ENCODE data around the gene PTPRK. TPM values are rescaled to one million over a fixed set of nuclear protein-coding genes. Genes with fewer than 3 reads are reported as not detected.
A peak's percentile ranks its signal among the peaks of the same experiment; 100 is the strongest.

The PTPRK gene
- 10 to 100 TPM in 1 of 5 donors, 1 to 10 TPM in 4; 2.1 to 11.1 (median 7.3) TPM for total RNA-seq
- total RNA-seq (2013): 2.8 TPM
- total RNA-seq: 2.0 to 32.1 (median 8.4) reads per million in 29 experiments

DNA sequence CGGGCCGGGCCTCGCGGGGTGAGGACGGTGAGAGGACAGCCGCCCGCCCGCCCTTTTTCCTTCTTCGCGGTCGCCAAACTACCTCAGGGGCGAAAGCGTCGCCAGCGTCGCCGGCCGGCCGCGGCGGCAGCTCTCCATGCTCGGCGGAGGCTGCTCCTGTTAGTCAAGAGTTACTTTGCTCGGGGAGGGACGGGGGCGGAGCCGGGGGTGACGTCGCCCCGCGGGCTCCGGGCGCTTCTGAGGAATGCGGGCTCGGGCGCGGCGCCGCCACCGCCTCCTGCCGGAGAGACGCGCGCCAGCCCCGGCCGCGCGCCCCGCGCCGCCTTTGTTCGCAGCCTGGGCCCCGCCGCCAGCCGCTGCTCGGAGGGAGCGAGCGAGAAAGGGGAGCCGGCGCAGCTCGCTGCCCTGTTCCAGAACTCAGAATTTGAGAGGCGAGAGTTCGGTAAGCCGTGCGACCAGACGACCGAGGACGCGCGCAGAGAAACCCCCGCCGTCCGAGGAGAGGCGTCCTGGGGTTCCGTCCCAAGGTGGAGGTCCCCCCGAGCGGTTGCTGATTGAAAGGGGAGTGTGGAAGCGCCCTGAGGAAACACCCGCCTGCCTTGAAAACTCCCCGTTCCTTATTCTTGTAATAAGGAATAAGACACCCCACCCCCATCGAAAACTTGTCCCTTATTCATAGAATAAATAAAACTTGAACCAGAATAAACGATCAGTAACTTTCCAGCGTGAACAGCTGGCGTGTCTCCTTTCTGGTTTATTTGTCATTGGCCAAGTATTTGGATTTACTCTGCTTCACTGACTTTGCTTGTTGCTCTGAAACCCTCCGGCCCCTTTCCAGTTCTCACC is at the start of gene PTPRK:
PTPRK (minus strand) TSS at position 164 of the 846 bp plus-strand sequence. CDS start 241 bp downstream, outside the sequence.
- ChIA-PET POLR2A (no interaction called here), CTCF (interaction anchor here (0.6 to 1.9 kb wide), 7 partner anchors 36 to 1548 kb away, joined by 3 to 6 read pairs (median 3); no protein-coding TSS in a partner anchor)
- Mint-ChIP-seq H3K27ac (peak within 1 kb of the TSS in 1 of 2 donors; percentile 73), H3K4me1 (peaks cover 22 to 23% (median 23%) of the 10 kb centered on the region in 3 donors), H3K36me3 (no peaks in the 10 kb centered on the region), H3K9me3 (no peaks in the 10 kb centered on the region), H3K4me3 (peak within 1 kb of the TSS; percentile 87 to 97 (median 90)), H3K27me3 (peaks cover 23 to 71% of the 10 kb centered on the region in 2 donors)
- H3K36me3 ChIP-seq (ENCODE audit: control insufficient read depth in 2 of 2, extremely low read depth in 1 of 2, insufficient read depth in 1 of 2, low read length in 1 of 2): no peaks in the 10 kb centered on the region
- H3K27ac ChIP-seq (ENCODE audit: low read length): no peak within 1 kb of the TSS
- H3K9me3 ChIP-seq: no peaks in the 10 kb centered on the region
- H3K4me1 ChIP-seq (ENCODE audit: control insufficient read depth in 1 of 2, extremely low read depth in 1 of 2, insufficient read depth in 2 of 2, low read length in 2 of 2): peaks cover 2 to 24% of the 10 kb centered on the region in 2 experiments
- WGBS (ENCODE audit: insufficient coverage): under 1% methylated on average over 73 of the region's 85 CpGs
- peak; percentile 68 to 90 (median 83) for DNase-seq
- peaks cover 0 to 23% of the 10 kb centered on the region in 2 experiments for H3K27me3 ChIP-seq (replicated peaks in 1 of 2; ENCODE audit: control insufficient read depth in 2 of 2, extremely low read depth in 1 of 2, insufficient read depth in 2 of 2, low read length in 1 of 2)
- ATAC-seq (replicated peaks in 1 of 4): peak; percentile 89 to 94 (median 92)
- H3K4me3 ChIP-seq (ENCODE audit: control insufficient read depth in 1 of 2, extremely low read depth in 1 of 2, low read length in 1 of 2): peak within 1 kb of the TSS; percentile 78 to 93

DNA sequence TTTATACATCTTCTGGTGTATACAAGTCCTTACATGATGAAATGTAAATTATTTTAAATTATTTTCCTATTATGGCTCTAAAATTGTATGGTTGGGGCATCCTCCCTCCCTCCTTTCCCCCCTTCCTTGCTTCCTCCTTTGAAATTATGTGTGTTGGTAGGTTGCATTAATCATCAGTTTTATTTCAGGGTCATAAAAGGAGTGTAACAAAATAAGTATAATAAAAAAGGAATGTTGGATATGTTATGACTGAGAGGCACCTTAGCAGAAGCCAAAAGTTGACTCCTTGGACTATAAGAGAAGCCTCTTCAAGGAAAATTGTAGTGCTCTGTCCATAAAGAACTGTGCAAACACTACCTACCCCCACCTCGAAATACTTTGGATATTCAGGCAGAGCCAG is 46.6 kb upstream of the PTPRK start:
- H3K36me3 Mint-ChIP-seq: no peaks in the 10 kb centered on the region

DNA sequence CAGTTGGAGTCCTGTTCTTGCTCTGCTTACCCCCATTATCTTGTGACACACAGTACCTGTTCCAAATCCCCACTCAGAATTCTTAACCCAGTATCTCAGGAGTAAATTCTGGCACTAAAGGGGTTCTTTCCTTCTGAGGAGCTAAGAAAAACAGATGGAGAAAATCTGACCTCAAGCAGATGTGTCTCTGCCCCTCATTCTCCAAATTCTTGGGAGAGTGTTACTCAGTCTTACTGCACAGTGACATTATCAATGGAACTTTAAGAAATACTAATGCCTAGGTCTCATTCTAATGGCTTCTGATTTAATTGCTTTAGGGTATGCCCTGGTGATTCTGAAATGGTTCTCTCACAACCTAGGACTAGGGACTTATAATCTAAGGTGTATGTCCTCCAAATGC is 40.6 kb upstream of the PTPRK start:
- Mint-ChIP-seq H3K27ac (no peak overlapping the region), H3K9me3 (no peaks in the 10 kb centered on the region), H3K27me3 (peaks cover 3 to 22% of the 10 kb centered on the region in 2 donors), H3K4me1 (no peaks in the 10 kb centered on the region), H3K4me3 (no peak overlapping the region), H3K36me3 (no peaks in the 10 kb centered on the region)
- H3K4me1 ChIP-seq (ENCODE audit: control insufficient read depth in 1 of 2, extremely low read depth in 1 of 2, insufficient read depth in 2 of 2, low read length in 2 of 2): no peaks in the 10 kb centered on the region
- H3K27me3 ChIP-seq (replicated peaks in 1 of 2; ENCODE audit: control insufficient read depth in 2 of 2, extremely low read depth in 1 of 2, insufficient read depth in 2 of 2, low read length in 1 of 2): peaks cover 0 to 3% of the 10 kb centered on the region in 2 experiments
- DNase-seq (no peak), ATAC-seq (replicated peaks in 1 of 4) (no peak)
- no peak overlapping the region for H3K27ac ChIP-seq (ENCODE audit: low read length)
- ChIA-PET POLR2A (no interaction called here), CTCF (no interaction called here)
- H3K36me3 ChIP-seq (ENCODE audit: control insufficient read depth in 2 of 2, extremely low read depth in 1 of 2, insufficient read depth in 1 of 2, low read length in 1 of 2): no peaks in the 10 kb centered on the region
- no peaks in the 10 kb centered on the region for H3K9me3 ChIP-seq
- no peak overlapping the region for H3K4me3 ChIP-seq (ENCODE audit: control insufficient read depth in 1 of 2, extremely low read depth in 1 of 2, low read length in 1 of 2)

More for the DNA sequence above, 46.6 kb upstream of the PTPRK start:
- no peak overlapping the region for H3K27ac Mint-ChIP-seq
- H3K27me3 Mint-ChIP-seq: peaks cover 0 to 8% of the 10 kb centered on the region in 2 donors
- H3K4me1 Mint-ChIP-seq: no peaks in the 10 kb centered on the region
- Histone ChIP-seq H3K9me3 (no peaks in the 10 kb centered on the region), H3K27ac (ENCODE audit: low read length) (no peak overlapping the region), H3K36me3 (ENCODE audit: control insufficient read depth in 2 of 2, extremely low read depth in 1 of 2, insufficient read depth in 1 of 2, low read length in 1 of 2) (no peaks in the 10 kb centered on the region), H3K27me3 (replicated peaks in 1 of 2; ENCODE audit: control insufficient read depth in 2 of 2, extremely low read depth in 1 of 2, insufficient read depth in 2 of 2, low read length in 1 of 2) (no peaks in the 10 kb centered on the region), H3K4me1 (ENCODE audit: control insufficient read depth in 1 of 2, extremely low read depth in 1 of 2, insufficient read depth in 2 of 2, low read length in 2 of 2) (no peaks in the 10 kb centered on the region), H3K4me3 (ENCODE audit: control insufficient read depth in 1 of 2, extremely low read depth in 1 of 2, low read length in 1 of 2) (no peak overlapping the region)
- CTCF ChIA-PET: no interaction called here
- ATAC-seq (replicated peaks in 1 of 4) (no peak), DNase-seq (no peak)
- WGBS (ENCODE audit: insufficient coverage): no CpG with 5 or more reads among the region's 1 CpG
- POLR2A ChIA-PET: no interaction called here
- peaks cover 0 to 2% (median 0%) of the 10 kb centered on the region in 3 donors for H3K9me3 Mint-ChIP-seq
- no peak overlapping the region for H3K4me3 Mint-ChIP-seq

DNA sequence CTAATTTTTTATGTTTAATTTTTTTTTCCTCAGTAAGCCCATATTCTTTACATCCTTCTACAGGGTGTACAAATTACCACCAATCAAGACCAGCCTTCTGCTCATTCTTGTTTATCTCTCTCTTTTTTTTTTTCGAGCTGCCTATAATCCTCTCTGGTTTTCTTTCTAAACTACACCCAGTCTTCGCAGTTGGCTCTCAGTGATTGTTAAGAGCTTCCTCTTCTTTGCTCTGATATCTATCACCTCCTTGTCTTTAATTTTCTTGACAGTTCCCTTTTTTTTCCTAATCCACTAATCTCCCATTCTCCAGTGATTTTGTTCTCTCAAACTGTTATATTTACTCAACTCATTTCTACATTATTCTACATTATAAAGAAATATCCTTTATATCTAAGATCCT is 38.5 kb upstream of the PTPRK start:
- ATAC-seq (replicated peaks in 1 of 4) (no peak), DNase-seq (no peak)
- no peak overlapping the region for H3K27ac Mint-ChIP-seq
- Histone ChIP-seq H3K4me3 (ENCODE audit: control insufficient read depth in 1 of 2, extremely low read depth in 1 of 2, low read length in 1 of 2) (no peak overlapping the region), H3K4me1 (ENCODE audit: control insufficient read depth in 1 of 2, extremely low read depth in 1 of 2, insufficient read depth in 2 of 2, low read length in 2 of 2) (no peaks in the 10 kb centered on the region), H3K9me3 (no peaks in the 10 kb centered on the region), H3K27me3 (replicated peaks in 1 of 2; ENCODE audit: control insufficient read depth in 2 of 2, extremely low read depth in 1 of 2, insufficient read depth in 2 of 2, low read length in 1 of 2) (peaks cover 0 to 3% of the 10 kb centered on the region in 2 experiments), H3K27ac (ENCODE audit: low read length) (no peak overlapping the region), H3K36me3 (ENCODE audit: control insufficient read depth in 2 of 2, extremely low read depth in 1 of 2, insufficient read depth in 1 of 2, low read length in 1 of 2) (no peaks in the 10 kb centered on the region)
- H3K27me3 Mint-ChIP-seq: peaks cover 7 to 25% of the 10 kb centered on the region in 2 donors
- no peaks in the 10 kb centered on the region for H3K9me3 Mint-ChIP-seq
- 83% methylated on average over 1 of the region's 2 CpGs for WGBS (ENCODE audit: insufficient coverage)
- no peak overlapping the region for H3K4me3 Mint-ChIP-seq
- POLR2A ChIA-PET: no interaction called here
- no peaks in the 10 kb centered on the region for H3K36me3 Mint-ChIP-seq
- no peaks in the 10 kb centered on the region for H3K4me1 Mint-ChIP-seq
- CTCF ChIA-PET: no interaction called here

DNA sequence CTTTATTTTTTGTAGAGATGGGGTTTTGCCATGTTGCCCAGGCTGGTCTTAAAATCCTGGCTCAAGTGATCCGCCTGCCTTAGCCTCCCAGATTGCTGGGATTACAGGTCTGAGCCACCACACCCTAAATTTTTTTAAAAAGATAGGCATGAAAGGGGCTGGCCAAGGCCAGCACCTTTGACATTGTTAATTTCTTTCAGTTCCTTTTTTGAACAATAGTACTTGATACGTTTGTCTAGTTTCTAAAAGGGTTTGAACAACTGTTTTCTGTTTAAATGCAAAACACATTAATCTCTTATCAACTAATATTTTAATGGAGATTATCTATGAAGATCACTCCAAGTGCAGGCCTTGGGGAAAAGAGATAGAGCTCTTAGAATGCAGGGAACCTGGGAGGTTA is 37.6 kb upstream of the PTPRK start:
- H3K36me3 Mint-ChIP-seq: no peaks in the 10 kb centered on the region
- POLR2A ChIA-PET: interaction anchor here in 1 of 2 donors (0.8 kb wide), 1 partner anchor 21 kb away, joined by 3 read pairs; no protein-coding TSS in a partner anchor
- H3K27me3 ChIP-seq (replicated peaks in 1 of 2; ENCODE audit: control insufficient read depth in 2 of 2, extremely low read depth in 1 of 2, insufficient read depth in 2 of 2, low read length in 1 of 2): peaks cover 0 to 3% of the 10 kb centered on the region in 2 experiments
- ATAC-seq (replicated peaks in 1 of 4) (no peak), DNase-seq (no peak)
- no CpG with 5 or more reads among the region's 2 CpGs for WGBS (ENCODE audit: insufficient coverage)
- H3K9me3 ChIP-seq: no peaks in the 10 kb centered on the region
- no peak overlapping the region for H3K4me3 ChIP-seq (ENCODE audit: control insufficient read depth in 1 of 2, extremely low read depth in 1 of 2, low read length in 1 of 2)
- H3K27me3 Mint-ChIP-seq: peaks cover 8 to 22% of the 10 kb centered on the region in 2 donors
- no peak overlapping the region for H3K27ac ChIP-seq (ENCODE audit: low read length)
- no peaks in the 10 kb centered on the region for H3K4me1 ChIP-seq (ENCODE audit: control insufficient read depth in 1 of 2, extremely low read depth in 1 of 2, insufficient read depth in 2 of 2, low read length in 2 of 2)
- no peak overlapping the region for H3K4me3 Mint-ChIP-seq
- CTCF ChIA-PET: no interaction called here
- H3K9me3 Mint-ChIP-seq: no peaks in the 10 kb centered on the region
- no peak overlapping the region for H3K27ac Mint-ChIP-seq
- H3K36me3 ChIP-seq (ENCODE audit: control insufficient read depth in 2 of 2, extremely low read depth in 1 of 2, insufficient read depth in 1 of 2, low read length in 1 of 2): no peaks in the 10 kb centered on the region
- H3K4me1 Mint-ChIP-seq: no peaks in the 10 kb centered on the region

DNA sequence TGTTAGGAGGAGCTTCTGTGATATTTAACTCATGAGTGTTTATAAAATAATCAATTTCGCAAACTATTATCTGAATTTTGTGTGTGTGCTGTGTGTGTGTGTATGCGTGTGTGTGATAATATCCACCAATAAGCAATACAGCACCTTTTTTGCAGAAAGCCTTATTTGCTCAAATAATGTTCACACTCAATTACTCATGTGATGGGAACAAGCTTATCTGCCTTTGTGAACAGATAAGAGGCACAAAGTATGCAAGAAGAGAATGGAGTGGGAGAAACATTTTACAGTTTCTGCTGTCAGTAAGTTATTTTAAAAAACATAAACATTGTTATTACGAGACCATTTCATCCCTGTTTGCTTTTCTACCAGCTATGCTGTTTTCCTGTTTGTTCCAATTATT is 36.7 kb upstream of the PTPRK start:
- no peaks in the 10 kb centered on the region for H3K4me1 Mint-ChIP-seq
- WGBS (ENCODE audit: insufficient coverage): no CpG with 5 or more reads among the region's 3 CpGs

More for the DNA sequence above, 36.7 kb upstream of the PTPRK start:
- no peak for DNase-seq
- POLR2A ChIA-PET: interaction anchor here in 1 of 2 donors (0.8 kb wide), 1 partner anchor 20 kb away, joined by 3 read pairs; no protein-coding TSS in a partner anchor
- Mint-ChIP-seq H3K9me3 (no peaks in the 10 kb centered on the region), H3K27ac (no peak overlapping the region), H3K36me3 (no peaks in the 10 kb centered on the region), H3K4me3 (no peak overlapping the region), H3K27me3 (peaks cover 8 to 20% of the 10 kb centered on the region in 2 donors)
- no peaks in the 10 kb centered on the region for H3K36me3 ChIP-seq (ENCODE audit: control insufficient read depth in 2 of 2, extremely low read depth in 1 of 2, insufficient read depth in 1 of 2, low read length in 1 of 2)
- H3K27ac ChIP-seq (ENCODE audit: low read length): no peak overlapping the region
- no peaks in the 10 kb centered on the region for H3K9me3 ChIP-seq
- H3K4me3 ChIP-seq (ENCODE audit: control insufficient read depth in 1 of 2, extremely low read depth in 1 of 2, low read length in 1 of 2): no peak overlapping the region
- peaks cover 0 to 3% of the 10 kb centered on the region in 2 experiments for H3K27me3 ChIP-seq (replicated peaks in 1 of 2; ENCODE audit: control insufficient read depth in 2 of 2, extremely low read depth in 1 of 2, insufficient read depth in 2 of 2, low read length in 1 of 2)
- ATAC-seq (replicated peaks in 1 of 4): no peak
- CTCF ChIA-PET: interaction anchor here in 1 of 2 donors (0.7 kb wide), 1 partner anchor 76 kb away, joined by 3 read pairs; no protein-coding TSS in a partner anchor
- H3K4me1 ChIP-seq (ENCODE audit: control insufficient read depth in 1 of 2, extremely low read depth in 1 of 2, insufficient read depth in 2 of 2, low read length in 2 of 2): no peaks in the 10 kb centered on the region
